Skin epidermis (tissue), 12 donors: ENCODE data around the gene RGS11.
A peak's percentile ranks its signal among the peaks of the same experiment; 100 is the strongest.
"Not testable (repeated sequence)": the region's sequence is repeated elsewhere in the genome, so short reads cannot be mapped to it uniquely, and the experiment has no call there.

Source experiments
- H3K27ac ChIP-seq, 21 experiments: fragments of 200-600 bp; sonication (generic) in 11 of 21; one replicate each; pipeline ENCODE4 v1.5.0; 2020; ENCODE audit warnings: mild to moderate bottlenecking in 3 of 21, inconsistent platforms in 2 of 21, moderate library complexity in 2 of 21
- H3K4me3 ChIP-seq, 7 experiments: fragments of 200-600 bp; sonication (generic) in 2 of 7; one replicate each; pipeline ENCODE4 v1.5.0; 2020; ENCODE audit warnings: inconsistent platforms in 2 of 7, mild to moderate bottlenecking in 2 of 7, moderate library complexity in 1 of 7

RGS11 gene

DNA sequence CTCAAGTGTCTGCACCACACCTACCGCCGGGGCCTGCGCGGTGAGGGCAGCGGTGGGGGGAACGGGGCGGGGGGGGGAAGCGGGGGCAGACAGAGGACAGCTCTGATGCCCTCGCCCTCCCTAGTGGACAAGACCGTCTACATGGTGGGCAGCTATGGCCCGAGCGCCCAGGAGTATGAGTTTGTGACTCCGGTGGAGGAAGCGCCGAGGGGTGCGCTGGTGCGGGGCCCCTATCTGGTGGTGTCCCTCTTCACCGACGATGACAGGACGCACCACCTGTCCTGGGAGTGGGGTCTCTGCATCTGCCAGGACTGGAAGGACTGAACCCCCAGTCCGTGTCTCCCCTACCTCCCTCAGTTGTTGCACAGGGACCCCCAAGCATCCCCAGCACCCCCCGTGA is 6.7 kb upstream of the RGS11 start:
- H3K27ac ChIP-seq, result no peak overlapping the region
- H3K4me3 ChIP-seq, result no peak overlapping the region

- Histone ChIP-seq H3K27ac (no peak overlapping the region), H3K4me3 (no peak overlapping the region)
Observed at GRCh38 chr16:281660-282255, 6.0 kb upstream of the RGS11 start.

DNA sequence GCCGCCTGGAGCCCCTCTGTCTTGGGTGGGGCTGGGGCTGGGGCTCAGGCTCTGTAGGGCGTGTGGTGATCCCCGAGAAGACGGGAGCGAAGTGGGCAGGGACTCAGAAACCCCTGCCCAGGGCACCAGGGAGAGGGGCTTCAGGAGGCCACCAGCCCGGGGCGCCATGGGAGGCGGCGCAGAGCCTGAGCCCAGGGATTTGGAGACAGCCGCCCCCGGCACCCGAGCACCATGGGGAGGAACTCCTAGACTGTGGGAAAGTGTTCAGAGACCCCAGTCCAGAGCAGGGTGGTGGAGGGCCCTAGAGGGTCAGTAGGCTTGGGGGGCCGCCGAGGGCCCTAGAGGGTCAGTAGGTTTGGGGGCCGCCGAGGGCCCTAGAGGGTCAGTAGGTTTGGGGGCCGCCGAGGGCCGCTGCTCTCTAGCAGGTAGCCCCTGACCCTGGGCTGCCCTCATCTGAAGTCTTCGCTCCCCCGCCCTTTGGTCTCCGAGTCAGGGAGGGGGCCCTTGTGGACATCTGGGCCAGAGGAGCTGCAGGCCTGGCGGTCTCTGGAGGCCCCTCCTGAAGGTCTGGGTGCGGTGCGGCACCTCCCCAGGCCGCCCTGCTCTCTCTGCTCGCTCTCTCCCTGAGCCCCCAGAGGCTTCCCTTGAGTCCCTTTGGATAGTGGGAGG is 5.4 kb upstream of the RGS11 start:
- Histone ChIP-seq H3K27ac (peak overlapping the region in 2 of 21 experiments; percentile 55 to 62), H3K4me3 (peak overlapping the region in 1 of 7 experiments; percentile 27)

DNA sequence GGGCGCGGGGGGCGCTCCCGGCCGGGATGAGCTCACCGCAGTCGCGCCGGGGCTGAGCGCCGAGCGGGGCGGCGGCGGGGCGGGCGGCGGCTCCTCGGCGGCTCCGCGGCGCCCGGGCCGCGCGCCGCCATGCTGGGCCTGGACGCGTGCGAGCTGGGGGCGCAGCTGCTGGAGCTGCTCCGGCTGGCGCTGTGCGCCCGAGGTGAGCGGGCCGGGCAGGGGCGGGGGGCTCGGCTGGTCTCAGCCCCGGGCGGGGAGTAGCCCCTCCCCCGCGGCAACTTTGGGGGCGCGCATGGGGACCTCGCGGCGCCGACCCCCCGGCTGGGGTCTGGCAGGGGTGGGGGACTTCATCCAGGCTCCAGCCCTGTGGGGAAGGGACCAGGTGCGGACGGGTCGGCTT is 4.8 kb upstream of the RGS11 start, which contains the start of gene ARHGDIG:
ARHGDIG (plus strand) TSS at position 40 of the 400 bp plus-strand sequence; CDS start at position 130, 90 bp downstream.
- Histone ChIP-seq H3K4me3 (peak within 1 kb of the TSS in 1 of 7 experiments; percentile 27), H3K27ac (peak within 1 kb of the TSS in 2 of 21 experiments; percentile 55 to 62)

- H3K27ac ChIP-seq, result no peak overlapping the region
- H3K4me3 ChIP-seq, result no peak overlapping the region
Observed at GRCh38 chr16:280005-280460, 4.3 kb upstream of the RGS11 start.

DNA sequence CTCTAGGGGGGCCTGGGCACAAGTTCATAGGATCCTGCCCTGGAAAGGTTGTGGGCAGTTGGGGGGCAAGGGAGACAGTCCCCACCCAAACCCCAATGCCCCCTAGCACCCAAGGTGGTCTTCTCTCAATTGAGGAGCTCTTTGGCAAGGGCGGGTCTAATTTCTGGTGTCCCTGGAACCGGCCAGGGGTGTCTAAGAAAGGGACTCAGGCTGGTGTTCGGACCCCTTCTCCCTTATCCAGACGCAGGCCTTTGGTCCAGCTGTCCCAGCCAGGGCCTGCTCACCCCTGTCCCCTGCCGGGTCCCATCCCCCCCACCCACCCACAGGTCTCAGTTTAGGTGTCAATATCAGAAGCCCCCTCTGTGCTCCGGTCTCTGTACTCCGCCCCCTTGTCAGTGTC is 3.8 kb upstream of the RGS11 start:
- H3K4me3 ChIP-seq, result no peak overlapping the region
- no peak overlapping the region for H3K27ac ChIP-seq

- H3K27ac ChIP-seq, result no peak overlapping the region
- no peak overlapping the region for H3K4me3 ChIP-seq
Observed at GRCh38 chr16:278863-279366, 3.2 kb upstream of the RGS11 start.

- no peak overlapping the region for H3K27ac ChIP-seq
- H3K4me3 ChIP-seq, result no peak overlapping the region
Observed at GRCh38 chr16:276426-277077, 808 bp upstream of the RGS11 start.

- Histone ChIP-seq H3K27ac (peak overlapping the region in 1 of 21 experiments; percentile 2), H3K4me3 (peak overlapping the region; percentile 1 to 41 (median 24))
Observed at GRCh38 chr16:275041-275641, 603 bp downstream of the RGS11 start.

GRCh38 chr16:273547-274421 is 2.0 kb downstream of the RGS11 start:
- no peak overlapping the region for H3K4me3 ChIP-seq

GRCh38 chr16:272633-273546 is 2.9 kb downstream of the RGS11 start:
- Histone ChIP-seq H3K27ac (no peak overlapping the region), H3K4me3 (no peak overlapping the region)

More at GRCh38 chr16:273547-274421, 2.0 kb downstream of the RGS11 start:
- H3K27ac ChIP-seq, result no peak overlapping the region

GRCh38 chr16:270381-271255 is 5.1 kb downstream of the RGS11 start:
- Histone ChIP-seq H3K4me3 (no peak overlapping the region), H3K27ac (no peak overlapping the region)

GRCh38 chr16:269061-269796 is 6.5 kb downstream of the RGS11 start:
- Histone ChIP-seq H3K27ac (no peak overlapping the region), H3K4me3 (no peak overlapping the region)

DNA sequence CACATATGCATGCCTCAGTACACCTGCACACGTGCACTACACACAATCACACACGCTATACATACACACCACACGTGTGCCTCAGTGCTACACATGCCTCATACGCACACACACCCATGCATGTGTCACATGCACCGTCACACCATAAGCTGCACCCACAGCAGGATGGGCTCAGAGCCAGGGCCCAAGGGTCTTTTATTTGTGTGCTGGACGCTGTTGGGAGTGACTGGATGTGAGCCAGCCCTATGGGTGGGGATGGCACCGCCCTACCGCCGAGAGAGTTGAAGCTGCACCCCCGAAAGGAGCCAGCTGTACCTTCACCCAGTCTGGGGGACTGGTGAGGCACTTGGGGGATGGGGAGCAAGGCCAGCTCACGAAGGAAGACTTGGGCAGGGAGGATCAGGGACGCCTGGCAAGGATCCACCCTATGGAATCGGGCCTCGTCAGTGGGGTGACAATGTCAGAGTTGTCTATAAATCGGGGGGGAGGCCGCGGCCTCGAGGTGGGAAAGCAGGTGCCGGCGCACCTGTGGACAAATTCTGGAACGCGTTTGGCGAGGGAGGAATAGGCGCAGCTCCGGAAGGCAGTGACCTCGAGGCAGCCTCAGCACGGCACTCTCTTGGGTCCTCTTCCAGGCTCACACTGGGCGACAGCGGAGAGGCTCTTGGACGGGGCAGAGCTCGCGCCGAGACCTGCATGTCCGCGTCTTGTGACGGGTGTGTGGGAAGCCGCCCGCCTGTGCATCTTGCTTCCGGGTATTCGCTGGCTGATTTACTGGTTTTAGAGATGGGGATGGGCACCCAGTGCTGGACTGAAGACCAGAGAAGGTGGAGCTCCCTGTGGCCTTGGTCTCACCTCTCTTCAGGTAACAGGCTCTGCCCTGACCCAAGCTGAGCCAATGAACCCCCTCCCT is 7.3 kb downstream of the RGS11 start:
- Histone ChIP-seq H3K4me3 (no peak overlapping the region), H3K27ac (peak overlapping the region in 1 of 21 experiments; percentile 4)

DNA sequence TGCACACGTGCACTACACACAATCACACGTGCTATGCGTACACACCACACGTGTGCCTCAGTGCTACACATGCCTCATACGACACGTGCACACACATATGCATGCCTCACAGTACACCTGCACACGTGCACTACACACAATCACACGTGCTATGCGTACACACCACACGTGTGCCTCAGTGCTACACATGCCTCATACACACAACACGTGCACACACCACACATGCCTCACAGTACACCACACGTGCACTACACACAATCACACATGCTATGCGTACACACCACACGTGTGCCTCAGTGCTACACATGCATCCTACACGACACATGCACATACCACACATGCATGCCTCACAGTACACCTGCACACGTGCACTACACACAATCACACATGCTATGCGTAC is 8.2 kb downstream of the RGS11 start:
- not testable (repeated sequence) for H3K4me3 ChIP-seq, H3K27ac ChIP-seq
